ENCODE results near the gene RFNG. TPM values are rescaled to one million over a fixed set of nuclear protein-coding genes. Genes with fewer than 3 reads are reported as not detected.

RFNG gene
- total RNA-seq, 6 experiments from 2014 or later: 29.9 to 53.3 (median 43.7) TPM

DNA sequence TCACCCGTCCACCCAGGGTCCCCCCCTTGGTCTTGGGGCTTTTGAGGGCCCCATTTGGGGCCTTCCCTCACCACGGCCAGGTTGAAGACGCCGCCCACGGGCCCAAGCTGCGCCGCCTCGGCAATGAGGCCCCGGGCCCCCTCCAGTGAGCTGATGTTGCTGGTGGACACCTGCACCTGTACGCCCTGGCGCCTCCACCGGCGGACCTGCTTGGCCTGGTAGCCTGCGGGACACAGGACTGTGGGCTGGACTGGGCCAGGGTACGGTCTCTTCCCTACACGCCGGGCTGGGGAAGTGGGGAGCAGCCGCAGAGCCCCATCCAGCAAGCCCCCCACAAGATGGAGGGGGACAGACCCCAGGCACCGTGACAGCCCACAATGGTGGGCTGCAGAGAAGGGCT, 30.8 kb upstream of the RFNG start:
- Histone ChIP-seq H3K36me3 (peaks cover 12 to 96% (median 46%) of the 10 kb centered on the region in 4 donors), H3K4me3 (no peak overlapping the region), H3K9me3 (no peaks in the 10 kb centered on the region), H3K27ac (no peak overlapping the region), H3K27me3 (no peaks in the 10 kb centered on the region), H3K4me1 (no peaks in the 10 kb centered on the region)
- WGBS (ENCODE audit: insufficient coverage, low coverage, low lambda C conversion rate, missing lambda C conversion rate): no CpG with 5 or more reads among the region's 19 CpGs
- TF ChIP-seq POLR2A (IDR thresholded peaks at IDR 0.05): no peak
- TF ChIP-seq, protein P1, sequence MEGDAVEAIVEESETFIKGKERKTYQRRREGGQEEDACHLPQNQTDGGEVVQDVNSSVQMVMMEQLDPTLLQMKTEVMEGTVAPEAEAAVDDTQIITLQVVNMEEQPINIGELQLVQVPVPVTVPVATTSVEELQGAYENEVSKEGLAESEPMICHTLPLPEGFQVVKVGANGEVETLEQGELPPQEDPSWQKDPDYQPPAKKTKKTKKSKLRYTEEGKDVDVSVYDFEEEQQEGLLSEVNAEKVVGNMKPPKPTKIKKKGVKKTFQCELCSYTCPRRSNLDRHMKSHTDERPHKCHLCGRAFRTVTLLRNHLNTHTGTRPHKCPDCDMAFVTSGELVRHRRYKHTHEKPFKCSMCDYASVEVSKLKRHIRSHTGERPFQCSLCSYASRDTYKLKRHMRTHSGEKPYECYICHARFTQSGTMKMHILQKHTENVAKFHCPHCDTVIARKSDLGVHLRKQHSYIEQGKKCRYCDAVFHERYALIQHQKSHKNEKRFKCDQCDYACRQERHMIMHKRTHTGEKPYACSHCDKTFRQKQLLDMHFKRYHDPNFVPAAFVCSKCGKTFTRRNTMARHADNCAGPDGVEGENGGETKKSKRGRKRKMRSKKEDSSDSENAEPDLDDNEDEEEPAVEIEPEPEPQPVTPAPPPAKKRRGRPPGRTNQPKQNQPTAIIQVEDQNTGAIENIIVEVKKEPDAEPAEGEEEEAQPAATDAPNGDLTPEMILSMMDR (IDR thresholded peaks at IDR 0.05): no peak
- DNase-seq (no peak), ATAC-seq (no peak)
- intact Hi-C loops (cut with DNase I): loop anchor here in 1 of 2 donors (10.0 kb wide), 1 partner anchor 48 kb away; the partner anchor contains the start of genes DCXR and RAC3

DNA sequence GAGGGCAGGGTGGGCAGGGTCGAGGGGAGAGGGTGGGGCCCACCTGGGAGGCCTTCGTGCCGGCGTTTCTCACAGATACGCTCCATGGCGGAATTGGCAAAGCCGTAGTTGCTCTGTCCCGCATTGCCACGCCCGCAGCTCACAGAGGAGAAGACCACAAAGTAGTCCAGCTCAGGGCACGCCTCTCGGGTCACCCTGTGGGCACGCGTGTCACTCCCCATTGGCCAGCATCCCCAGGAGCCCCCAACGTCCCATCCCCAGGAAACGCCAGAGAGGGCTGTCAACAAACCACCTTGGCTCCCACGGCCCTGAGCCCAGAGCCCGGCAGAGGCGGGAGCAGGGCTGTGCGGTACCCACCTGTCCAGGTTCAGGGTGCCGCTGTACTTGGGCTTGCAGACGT, 30.4 kb upstream of the RFNG start:
- no peak for DNase-seq
- H3K9me3 ChIP-seq: no peaks in the 10 kb centered on the region
- H3K4me3 ChIP-seq: no peak overlapping the region
- no CpG with 5 or more reads among the region's 22 CpGs for WGBS (ENCODE audit: insufficient coverage, low coverage, low lambda C conversion rate, missing lambda C conversion rate)
- TF ChIP-seq, protein P1 (IDR thresholded peaks at IDR 0.05): no peak
- TF ChIP-seq POLR2A (IDR thresholded peaks at IDR 0.05): no peak
- no peaks in the 10 kb centered on the region for H3K27me3 ChIP-seq
- no peak overlapping the region for H3K27ac ChIP-seq
- intact Hi-C loops (cut with DNase I): loop anchor here in 1 of 2 donors (10.0 kb wide), 1 partner anchor 47 kb away; the partner anchor contains the start of genes DCXR and RAC3
- peaks cover 11 to 91% (median 43%) of the 10 kb centered on the region in 4 donors for H3K36me3 ChIP-seq
- H3K4me1 ChIP-seq: no peaks in the 10 kb centered on the region
- no peak for ATAC-seq

DNA sequence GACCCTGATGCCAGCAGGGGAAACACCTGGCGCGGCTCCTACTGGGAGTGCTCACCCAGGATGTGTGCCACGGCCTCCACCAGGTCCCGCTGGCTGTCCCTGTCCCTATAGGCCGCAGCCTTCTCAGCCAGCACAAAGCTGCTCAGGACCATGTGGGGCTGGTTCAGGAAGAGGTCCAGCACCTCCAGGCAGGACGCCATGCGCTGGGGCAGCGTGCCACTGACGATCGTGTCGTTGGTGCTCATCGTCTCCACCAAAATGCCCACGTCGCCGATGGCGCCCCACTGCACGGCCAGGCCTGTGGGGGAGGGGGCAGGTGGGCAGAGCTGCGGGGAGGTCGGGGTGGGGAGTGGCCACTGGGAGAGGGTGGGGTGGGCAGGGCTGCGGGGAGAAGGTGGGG, 29.9 kb upstream of the RFNG start:
- H3K27ac ChIP-seq: no peak overlapping the region
- peaks cover 10 to 87% (median 41%) of the 10 kb centered on the region in 4 donors for H3K36me3 ChIP-seq
- H3K4me3 ChIP-seq: no peak overlapping the region
- DNase-seq (no peak), ATAC-seq (no peak)
- TF ChIP-seq, protein P1 (IDR thresholded peaks at IDR 0.05): no peak
- WGBS (ENCODE audit: insufficient coverage, low coverage, low lambda C conversion rate, missing lambda C conversion rate): no CpG with 5 or more reads among the region's 20 CpGs
- intact Hi-C loops (cut with DNase I): loop anchor here in 1 of 2 donors (10.0 kb wide), 1 partner anchor 47 kb away; the partner anchor contains the start of genes DCXR and RAC3
- no peaks in the 10 kb centered on the region for H3K9me3 ChIP-seq
- H3K4me1 ChIP-seq: no peaks in the 10 kb centered on the region
- no peaks in the 10 kb centered on the region for H3K27me3 ChIP-seq

DNA sequence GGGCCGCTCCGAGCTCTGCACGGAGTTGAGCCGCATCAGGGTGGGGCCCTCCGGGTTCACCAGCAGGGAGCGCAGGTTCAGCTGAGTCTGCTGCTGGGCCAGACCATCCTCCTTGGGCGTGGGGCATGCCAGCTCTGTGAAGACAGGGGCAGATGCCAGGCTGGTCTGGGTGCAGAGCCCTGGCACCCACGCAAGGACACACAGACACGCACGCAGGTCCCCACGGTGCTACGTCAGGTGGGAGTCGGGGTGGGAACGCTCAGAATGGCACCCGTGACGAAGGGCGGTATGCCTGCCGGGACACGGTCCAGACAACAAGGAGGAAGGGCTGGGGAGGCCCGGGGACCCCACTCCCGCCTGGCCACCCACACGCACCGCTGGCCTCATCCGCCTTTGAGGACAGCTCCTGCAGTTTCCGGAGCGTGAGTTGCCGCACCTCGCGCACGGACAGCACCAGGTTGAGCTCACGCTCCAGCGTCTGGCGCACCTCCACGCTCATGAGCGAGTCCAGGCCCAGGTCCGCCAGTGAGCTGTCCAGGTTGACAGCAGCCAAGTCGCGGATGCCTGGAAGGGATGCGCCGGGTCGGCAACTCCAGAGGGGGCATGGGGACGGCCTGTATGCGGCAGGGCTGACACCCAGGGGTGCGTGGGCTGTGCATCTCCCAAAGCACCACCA, 29.3 kb upstream of the RFNG start:
- H3K27ac ChIP-seq: no peak overlapping the region
- H3K36me3 ChIP-seq: peaks cover 10 to 81% (median 38%) of the 10 kb centered on the region in 4 donors
- H3K27me3 ChIP-seq: no peaks in the 10 kb centered on the region
- TF ChIP-seq, protein P1 (IDR thresholded peaks at IDR 0.05): no peak
- TF ChIP-seq POLR2A (IDR thresholded peaks at IDR 0.05): no peak
- 100% methylated on average over 1 of the region's 44 CpGs for WGBS (ENCODE audit: insufficient coverage, low coverage, low lambda C conversion rate, missing lambda C conversion rate)
- H3K4me1 ChIP-seq: no peaks in the 10 kb centered on the region
- ATAC-seq: no peak
- intact Hi-C loops (cut with DNase I): loop anchor here in 1 of 2 donors (10.0 kb wide), 1 partner anchor 46 kb away; the partner anchor contains the start of genes DCXR and RAC3
- no peaks in the 10 kb centered on the region for H3K9me3 ChIP-seq
- no peak for DNase-seq
- H3K4me3 ChIP-seq: no peak overlapping the region

Measured in right lobe of liver (tissue), 6 donors.